Sigmoid colon (tissue), 7 donors: Measurements from ENCODE around the gene LFNG. TPM values are rescaled to one million over a fixed set of nuclear protein-coding genes. Genes with fewer than 3 reads are reported as not detected.

Experiments used
- DNase-seq: peaks from one replicate; pipeline ENCODE4 v3.0.0-alpha.2; 2019
- H3K27ac ChIP-seq, 4 donors: fragments of 200-600 bp; sonication (generic); one replicate each; pipeline ENCODE4 v1.5.1; 2016 to 2019; ENCODE audit warnings: mild to moderate bottlenecking in 1 of 4
- H3K27me3 ChIP-seq, 3 donors: fragments of 200-600 bp; sonication (generic); one replicate each; pipeline ENCODE4 v1.5.1; 2019; ENCODE audit warnings: mild to moderate bottlenecking in 1 of 3
- H3K36me3 ChIP-seq, 4 donors: fragments of 200-600 bp; sonication (generic); one replicate each; pipeline ENCODE4 v1.5.1; 2016 to 2019
- H3K4me1 ChIP-seq, 4 donors: fragments of 200-600 bp; sonication (generic); one replicate each; pipeline ENCODE4 v1.5.1; 2017 to 2019
- H3K4me3 ChIP-seq, 4 donors: fragments of 200-600 bp; sonication (generic); one replicate each; pipeline ENCODE4 v1.5.1; 2017 to 2019; ENCODE audit warnings: mild to moderate bottlenecking in 2 of 4, moderate library complexity in 1 of 4
- H3K9me3 ChIP-seq, 4 donors: fragments of 200-600 bp in 3 of 4; sonication (generic) in 3 of 4; one replicate each; pipeline versions ENCODE4 v1.5.1 to v1.6.1; 2013 to 2019
- EP300 ChIP-seq, 4 donors: sonication (generic); formaldehyde crosslinking; IDR thresholded peaks; one replicate each; pipeline ENCODE4 v1.6.1; 2017; ENCODE audit warnings: antibody characterized with exemption in 4 of 4
- POLR2A ChIP-seq, 2 donors: fragments of 450-650 bp; IDR thresholded peaks; one replicate each; pipeline ENCODE4 v1.6.1; 2016; ENCODE audit warnings: antibody characterized with exemption in 2 of 2, mild to moderate bottlenecking in 2 of 2, moderate library complexity in 2 of 2
- POLR2AphosphoS5 ChIP-seq, 4 donors: sonication (generic); formaldehyde crosslinking; IDR thresholded peaks; one replicate each; pipeline ENCODE4 v1.6.1; 2017; ENCODE audit warnings: antibody characterized with exemption in 4 of 4
- WGBS, 2 donors: extraction: QIAGEN DNeasy Blood & Tissue Kit; methylation state at CpG; one replicate each; pipeline ENCODE4 v1.1.7; 2013; 5-methylcytosine and 5-hydroxymethylcytosine counted together
- intact Hi-C: fragments of 100-400 bp; cut with DNase I; formaldehyde crosslinking; loops from one replicate; pipeline ENCODE4 v1.15.1; 2023
- polyA plus RNA-seq, 3 donors: library from polyadenylated mRNA; stranded (reverse); fragments of 200-250 nt; gene quantifications; one replicate each; pipeline ENCODE4 v1.2.3, GENCODE V29; 2013
- total RNA-seq, 4 donors: library from RNA; depleted of rRNA; stranded (reverse); fragments of >200 nt; gene quantifications; one replicate each; pipeline ENCODE4 v1.1.0, GENCODE V29; 2016
- TF ChIP-seq, protein P1 (sequence below), 4 experiments: fragments of 450-650 bp in 3 of 4; fragments of 200-600 bp in 1 of 4; IDR thresholded peaks; one replicate each; pipeline ENCODE4 v1.5.1; 2016 to 2019; ENCODE audit warnings: antibody characterized with exemption in 4 of 4, mild to moderate bottlenecking in 3 of 4, moderate library complexity in 2 of 4
- donor health status: healthy with polysubstance abuse.
- donor health status: Bipolar disorder and iron deficiency.
- donor health status: healthy.

The LFNG gene
- total and polyA plus RNA-seq, 7 donors = 1.8 to 34.5 (median 5.8) TPM

DNA sequence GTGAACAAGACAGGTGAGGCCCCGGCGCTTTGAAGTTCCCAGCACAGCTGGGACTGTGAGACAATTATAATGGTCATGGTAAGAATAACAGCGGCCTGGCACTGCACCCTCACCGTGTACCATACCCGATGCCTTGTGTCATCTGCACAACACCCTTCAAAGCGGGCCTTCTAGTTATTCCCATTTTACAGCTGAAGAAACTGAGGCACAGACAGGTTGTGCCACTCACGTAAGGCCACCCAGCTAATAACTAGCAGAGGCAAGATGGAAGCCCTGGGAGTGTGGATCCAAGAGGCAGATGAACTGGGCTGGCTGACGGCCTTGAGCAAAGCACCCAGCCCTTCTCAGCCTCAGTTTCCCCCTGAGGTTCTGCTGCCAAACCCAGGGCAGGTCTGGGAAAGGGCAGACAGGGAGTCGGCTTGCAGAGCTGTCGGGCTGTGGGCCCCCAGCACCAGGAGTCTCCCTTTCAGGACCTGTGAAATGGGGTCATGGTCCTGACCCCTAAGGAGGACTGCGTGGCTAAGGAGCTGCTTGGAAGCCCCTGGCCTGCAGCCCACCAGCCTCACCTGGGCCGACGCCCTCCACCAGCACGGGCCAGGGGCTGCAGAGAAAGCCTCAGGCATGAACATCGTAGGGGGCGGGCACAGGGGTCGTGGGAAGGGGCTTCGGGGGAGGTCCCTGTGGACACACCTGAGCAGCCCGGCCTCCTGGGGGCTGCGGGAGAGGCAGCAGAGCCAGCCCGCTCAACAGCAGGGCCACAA lies 15.3 kb upstream of the LFNG start:
- intact Hi-C loops = no loop called here
- H3K4me3 ChIP-seq = no peak overlapping the region
- TF ChIP-seq, protein P1, sequence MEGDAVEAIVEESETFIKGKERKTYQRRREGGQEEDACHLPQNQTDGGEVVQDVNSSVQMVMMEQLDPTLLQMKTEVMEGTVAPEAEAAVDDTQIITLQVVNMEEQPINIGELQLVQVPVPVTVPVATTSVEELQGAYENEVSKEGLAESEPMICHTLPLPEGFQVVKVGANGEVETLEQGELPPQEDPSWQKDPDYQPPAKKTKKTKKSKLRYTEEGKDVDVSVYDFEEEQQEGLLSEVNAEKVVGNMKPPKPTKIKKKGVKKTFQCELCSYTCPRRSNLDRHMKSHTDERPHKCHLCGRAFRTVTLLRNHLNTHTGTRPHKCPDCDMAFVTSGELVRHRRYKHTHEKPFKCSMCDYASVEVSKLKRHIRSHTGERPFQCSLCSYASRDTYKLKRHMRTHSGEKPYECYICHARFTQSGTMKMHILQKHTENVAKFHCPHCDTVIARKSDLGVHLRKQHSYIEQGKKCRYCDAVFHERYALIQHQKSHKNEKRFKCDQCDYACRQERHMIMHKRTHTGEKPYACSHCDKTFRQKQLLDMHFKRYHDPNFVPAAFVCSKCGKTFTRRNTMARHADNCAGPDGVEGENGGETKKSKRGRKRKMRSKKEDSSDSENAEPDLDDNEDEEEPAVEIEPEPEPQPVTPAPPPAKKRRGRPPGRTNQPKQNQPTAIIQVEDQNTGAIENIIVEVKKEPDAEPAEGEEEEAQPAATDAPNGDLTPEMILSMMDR (IDR thresholded peaks at IDR 0.05) = no peak
- TF ChIP-seq EP300 (IDR thresholded peaks at IDR 0.05) (no peak), POLR2A (IDR thresholded peaks at IDR 0.05) (no peak), POLR2AphosphoS5 (IDR thresholded peaks at IDR 0.05) (no peak)
- no peak overlapping the region for H3K27ac ChIP-seq
- no peak for DNase-seq
- WGBS, 2 donors = 82 to 89% methylated on average over 21 of the region's 21 CpGs
- H3K27me3 ChIP-seq = peaks cover 0 to under 1% (median 0%) of the 10 kb centered on the region in 3 donors
- no peaks in the 10 kb centered on the region for H3K9me3 ChIP-seq
- no peaks in the 10 kb centered on the region for H3K36me3 ChIP-seq
- peaks cover 0 to 7% (median 0%) of the 10 kb centered on the region in 4 donors for H3K4me1 ChIP-seq

DNA sequence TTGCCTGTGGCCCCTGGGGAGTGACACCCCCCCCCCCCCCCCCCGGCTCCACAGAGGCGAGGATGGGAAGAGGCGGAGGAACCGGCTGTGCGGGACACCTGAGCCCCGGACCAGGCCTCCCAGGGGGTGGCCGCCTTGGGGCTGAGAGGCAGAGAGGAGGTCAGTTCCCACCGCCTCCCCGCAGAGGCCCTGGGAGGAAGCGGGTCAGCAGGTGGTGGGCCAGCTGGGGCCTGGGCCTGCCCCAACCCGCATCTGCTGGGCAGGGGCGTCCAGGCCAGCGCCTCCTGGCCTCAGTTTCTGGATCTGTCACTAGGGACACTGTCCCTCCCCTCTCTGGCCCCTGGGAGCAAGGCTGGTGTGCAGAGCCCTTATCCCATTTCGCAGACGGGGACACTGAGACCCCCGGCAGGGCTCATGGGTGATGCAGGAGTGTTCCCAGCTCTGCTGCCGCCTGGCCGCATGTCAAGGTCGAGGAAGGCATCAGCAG lies 14.6 kb upstream of the LFNG start:
- no peak overlapping the region for H3K27ac ChIP-seq
- TF ChIP-seq, protein P1 (IDR thresholded peaks at IDR 0.05) = no peak
- TF ChIP-seq POLR2A (IDR thresholded peaks at IDR 0.05) = no peak
- no peak for TF ChIP-seq POLR2AphosphoS5 (IDR thresholded peaks at IDR 0.05)
- TF ChIP-seq EP300 (IDR thresholded peaks at IDR 0.05) = no peak
- H3K36me3 ChIP-seq = no peaks in the 10 kb centered on the region
- H3K4me3 ChIP-seq = no peak overlapping the region
- WGBS, 2 donors = 88 to 93% methylated on average over 19 of the region's 19 CpGs
- no peaks in the 10 kb centered on the region for H3K27me3 ChIP-seq
- no peak for DNase-seq
- H3K9me3 ChIP-seq = no peaks in the 10 kb centered on the region
- intact Hi-C loops = no loop called here
- peaks cover 0 to 7% (median 0%) of the 10 kb centered on the region in 4 donors for H3K4me1 ChIP-seq

DNA sequence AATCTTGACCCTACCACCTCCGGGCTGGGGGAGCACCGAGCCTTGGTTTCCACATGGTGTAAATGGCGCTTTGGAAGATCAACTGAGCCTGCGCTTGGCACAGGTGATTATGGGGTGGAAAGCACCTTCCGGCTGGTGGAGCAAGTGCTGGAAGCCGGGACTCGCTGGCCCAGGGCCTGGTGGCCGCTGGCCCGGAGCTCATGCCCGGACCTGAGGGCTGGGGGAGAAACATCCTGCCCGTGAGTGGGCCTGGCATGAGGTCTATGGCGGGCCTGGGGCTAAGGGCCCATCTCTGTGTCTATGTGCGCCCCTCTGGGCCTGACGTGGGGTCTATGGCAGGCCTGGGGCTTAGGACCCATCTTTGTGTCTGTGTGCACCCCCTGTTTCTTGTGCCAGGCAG lies 14.2 kb upstream of the LFNG start:
- H3K4me3 ChIP-seq = no peak overlapping the region
- TF ChIP-seq POLR2A (IDR thresholded peaks at IDR 0.05) (no peak), POLR2AphosphoS5 (IDR thresholded peaks at IDR 0.05) (no peak), EP300 (IDR thresholded peaks at IDR 0.05) (no peak)
- TF ChIP-seq, protein P1 (IDR thresholded peaks at IDR 0.05) = no peak
- H3K36me3 ChIP-seq = no peaks in the 10 kb centered on the region
- 92 to 94% methylated on average over 14 of the region's 14 CpGs for WGBS, 2 donors
- H3K4me1 ChIP-seq = peaks cover 0 to 7% (median 0%) of the 10 kb centered on the region in 4 donors
- intact Hi-C loops = no loop called here
- no peak for DNase-seq
- H3K27ac ChIP-seq = no peak overlapping the region
- H3K27me3 ChIP-seq = no peaks in the 10 kb centered on the region
- no peaks in the 10 kb centered on the region for H3K9me3 ChIP-seq

DNA sequence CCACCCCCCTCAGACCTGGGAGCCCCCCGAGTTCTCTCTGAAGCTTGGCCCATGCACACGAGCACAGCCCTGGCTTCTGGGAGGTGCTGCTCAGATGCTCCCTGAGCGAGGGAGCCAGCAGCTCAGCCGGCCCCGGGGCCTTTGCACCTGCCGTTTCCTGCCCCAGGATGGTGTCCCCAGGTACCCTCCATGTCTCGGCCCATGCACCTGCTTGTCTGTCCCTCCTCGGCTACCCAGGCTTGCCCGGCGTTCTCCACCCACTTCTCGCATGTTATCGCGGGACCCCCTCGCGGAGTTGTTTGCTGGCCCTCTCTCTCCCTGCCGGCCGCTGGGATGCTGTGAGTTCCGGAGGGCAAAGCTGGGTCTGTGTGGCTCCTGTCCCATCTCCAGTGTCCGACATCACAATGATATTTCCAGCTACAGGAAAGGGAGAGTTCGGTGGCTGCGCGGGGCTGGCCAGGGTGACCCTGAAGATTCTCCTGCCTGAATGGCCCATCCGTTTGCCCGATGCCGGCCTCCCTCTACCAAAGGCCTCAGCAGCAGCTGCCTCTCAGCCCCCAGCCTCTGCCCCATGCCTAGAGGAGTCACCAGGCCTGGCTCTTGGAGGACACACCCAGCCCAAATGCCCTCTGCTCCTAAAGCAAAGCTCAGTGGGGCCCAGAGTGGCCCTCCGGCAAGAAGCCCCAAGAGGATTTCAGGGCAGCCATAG lies 12.2 kb upstream of the LFNG start:
- 87 to 90% methylated on average over 26 of the region's 26 CpGs for WGBS, 2 donors

More for the DNA sequence above, 12.2 kb upstream of the LFNG start:
- no peak for DNase-seq
- intact Hi-C loops = no loop called here
- Histone ChIP-seq H3K27ac (no peak overlapping the region), H3K36me3 (no peaks in the 10 kb centered on the region), H3K4me3 (no peak overlapping the region), H3K27me3 (no peaks in the 10 kb centered on the region), H3K4me1 (peaks cover 0 to 16% (median 10%) of the 10 kb centered on the region in 4 donors), H3K9me3 (no peaks in the 10 kb centered on the region)
- no peak for TF ChIP-seq EP300 (IDR thresholded peaks at IDR 0.05)
- TF ChIP-seq, protein P1 (IDR thresholded peaks at IDR 0.05) = no peak
- no peak for TF ChIP-seq POLR2A (IDR thresholded peaks at IDR 0.05)
- TF ChIP-seq POLR2AphosphoS5 (IDR thresholded peaks at IDR 0.05) = no peak
